Measurements from ENCODE around the gene SFXN2.
A peak's percentile ranks its signal among the peaks of the same experiment; 100 is the strongest.
"Not testable (repeated sequence)": the region's sequence is repeated elsewhere in the genome, so short reads cannot be mapped to it uniquely, and the experiment has no call there.

The SFXN2 gene

GRCh38 chr10:102713539-102713813 lies 960 bp upstream of the SFXN2 start:
- Histone ChIP-seq H3K9me2 (replicated peaks; ENCODE audit: low read depth, low read length) (no peaks in the 10 kb centered on the region), H4K20me1 (ENCODE audit: insufficient read depth, low read length, poor library complexity, severe bottlenecking) (no peaks in the 10 kb centered on the region), H3K9me3 (ENCODE audit: insufficient read depth, low read depth, low read length) (no peaks in the 10 kb centered on the region), H3K4me1 (ENCODE audit: insufficient read depth, low read length, poor library complexity, severe bottlenecking) (peaks cover 51% of the 10 kb centered on the region), H3K9ac (ENCODE audit: low read depth, low read length, poor library complexity, severe bottlenecking) (peak overlapping the region; percentile 72), H3F3A (ENCODE audit: low read depth) (no peaks in the 10 kb centered on the region; the same call in 1 of the 2 replicates), H3K4me3 (ENCODE audit: low read length, poor library complexity, severe bottlenecking) (peak overlapping the region; percentile 87), H3K79me2 (ENCODE audit: insufficient read depth, low read length) (peaks cover 63% of the 10 kb centered on the region), H3K4me2 (ENCODE audit: low read depth, low read length, poor library complexity, severe bottlenecking) (peak overlapping the region; percentile 81), H3K36me3 (ENCODE audit: insufficient read depth, low read length) (no peaks in the 10 kb centered on the region), H3K27me3 (ENCODE audit: insufficient read depth, low read length, poor library complexity, severe bottlenecking) (no peaks in the 10 kb centered on the region), H2AFZ (ENCODE audit: low read length) (peak overlapping the region; percentile 81)
- TF ChIP-seq, protein P1, sequence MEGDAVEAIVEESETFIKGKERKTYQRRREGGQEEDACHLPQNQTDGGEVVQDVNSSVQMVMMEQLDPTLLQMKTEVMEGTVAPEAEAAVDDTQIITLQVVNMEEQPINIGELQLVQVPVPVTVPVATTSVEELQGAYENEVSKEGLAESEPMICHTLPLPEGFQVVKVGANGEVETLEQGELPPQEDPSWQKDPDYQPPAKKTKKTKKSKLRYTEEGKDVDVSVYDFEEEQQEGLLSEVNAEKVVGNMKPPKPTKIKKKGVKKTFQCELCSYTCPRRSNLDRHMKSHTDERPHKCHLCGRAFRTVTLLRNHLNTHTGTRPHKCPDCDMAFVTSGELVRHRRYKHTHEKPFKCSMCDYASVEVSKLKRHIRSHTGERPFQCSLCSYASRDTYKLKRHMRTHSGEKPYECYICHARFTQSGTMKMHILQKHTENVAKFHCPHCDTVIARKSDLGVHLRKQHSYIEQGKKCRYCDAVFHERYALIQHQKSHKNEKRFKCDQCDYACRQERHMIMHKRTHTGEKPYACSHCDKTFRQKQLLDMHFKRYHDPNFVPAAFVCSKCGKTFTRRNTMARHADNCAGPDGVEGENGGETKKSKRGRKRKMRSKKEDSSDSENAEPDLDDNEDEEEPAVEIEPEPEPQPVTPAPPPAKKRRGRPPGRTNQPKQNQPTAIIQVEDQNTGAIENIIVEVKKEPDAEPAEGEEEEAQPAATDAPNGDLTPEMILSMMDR (conservative IDR thresholded peaks at IDR 0.05; ENCODE audit: low read length), result no peak
- no peak for TF ChIP-seq EZH2phosphoT487 (IDR thresholded peaks at IDR 0.05; ENCODE audit: borderline replicate concordance)

DNA sequence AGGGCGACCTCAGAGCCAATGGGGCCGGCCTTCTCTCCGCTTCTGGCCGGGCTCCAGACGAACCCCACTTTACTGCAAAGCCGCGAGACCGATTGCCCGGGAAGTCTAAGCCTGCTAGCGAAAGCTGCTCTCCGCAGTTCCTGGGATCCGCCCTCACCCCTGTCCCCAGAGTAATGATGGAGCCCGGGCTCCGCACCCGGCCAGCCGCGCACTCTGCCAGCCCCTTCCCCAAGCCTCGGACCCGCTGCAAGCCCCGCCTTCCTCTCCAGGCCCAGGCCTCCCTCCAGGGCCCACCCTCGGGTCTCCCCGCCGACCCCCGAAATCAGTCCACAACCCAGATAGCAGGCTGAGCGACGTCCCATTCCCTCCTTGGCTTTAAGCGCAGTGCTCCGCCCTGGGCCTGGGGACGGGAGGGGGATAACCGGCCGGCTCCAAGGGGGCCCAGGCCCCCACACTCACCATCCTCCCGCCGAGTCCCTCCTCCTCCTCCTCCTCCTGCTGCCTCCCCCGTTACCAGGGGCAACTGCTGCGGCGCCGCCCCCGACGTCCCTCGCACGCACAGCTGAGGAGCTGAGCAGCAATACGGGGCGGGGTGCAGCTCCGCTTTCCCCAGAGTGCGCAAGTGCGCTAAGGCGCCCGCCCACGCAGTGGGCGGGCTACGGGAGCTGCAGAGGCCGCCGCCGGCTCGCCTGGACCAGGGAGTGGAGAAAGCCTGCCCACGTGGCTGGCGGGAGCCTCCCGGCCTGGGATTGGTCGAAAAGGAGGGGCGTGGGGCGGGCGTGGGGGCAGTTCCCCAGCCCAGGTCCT lies 419 bp upstream of the SFXN2 start, which contains the start of gene ARL3:
Gene ARL3 (minus strand): TSS at position 584 of the 807 bp plus-strand sequence. CDS start 122 bp downstream, at position 462.
- no peaks in the 10 kb centered on the region for H3K9me3 ChIP-seq (ENCODE audit: insufficient read depth, low read depth, low read length)
- no peaks in the 10 kb centered on the region for H3K36me3 ChIP-seq (ENCODE audit: insufficient read depth, low read length)
- H4K20me1 ChIP-seq (ENCODE audit: insufficient read depth, low read length, poor library complexity, severe bottlenecking), result no peaks in the 10 kb centered on the region
- H3K79me2 ChIP-seq (ENCODE audit: insufficient read depth, low read length), result peaks cover 65% of the 10 kb centered on the region
- H3K4me1 ChIP-seq (ENCODE audit: insufficient read depth, low read length, poor library complexity, severe bottlenecking), result peaks cover 53% of the 10 kb centered on the region
- no peaks in the 10 kb centered on the region for H3K27me3 ChIP-seq (ENCODE audit: insufficient read depth, low read length, poor library complexity, severe bottlenecking)
- H3K9ac ChIP-seq (ENCODE audit: low read depth, low read length, poor library complexity, severe bottlenecking), result peak within 1 kb of the TSS; percentile 77
- peak within 1 kb of the TSS; percentile 84 for H2AFZ ChIP-seq (ENCODE audit: low read length)
- H3K4me3 ChIP-seq (ENCODE audit: low read length, poor library complexity, severe bottlenecking), result peak within 1 kb of the TSS; percentile 87
- H3F3A ChIP-seq (ENCODE audit: low read depth), result no peaks in the 10 kb centered on the region; the same call in 1 of the 2 replicates
- TF ChIP-seq, protein P1 (conservative IDR thresholded peaks at IDR 0.05; ENCODE audit: low read length), result peak; percentile 55
- no peak for TF ChIP-seq EZH2phosphoT487 (IDR thresholded peaks at IDR 0.05; ENCODE audit: borderline replicate concordance)
- peak within 1 kb of the TSS; percentile 89 for H3K4me2 ChIP-seq (ENCODE audit: low read depth, low read length, poor library complexity, severe bottlenecking)
- no peaks in the 10 kb centered on the region for H3K9me2 ChIP-seq (replicated peaks; ENCODE audit: low read depth, low read length)

- no peaks in the 10 kb centered on the region for H4K20me1 ChIP-seq (ENCODE audit: insufficient read depth, low read length, poor library complexity, severe bottlenecking)
- H2AFZ ChIP-seq (ENCODE audit: low read length), result no peak overlapping the region
- H3K79me2 ChIP-seq (ENCODE audit: insufficient read depth, low read length), result peaks cover 76% of the 10 kb centered on the region
- peaks cover 54% of the 10 kb centered on the region for H3K4me1 ChIP-seq (ENCODE audit: insufficient read depth, low read length, poor library complexity, severe bottlenecking)
- no peaks in the 10 kb centered on the region for H3K27me3 ChIP-seq (ENCODE audit: insufficient read depth, low read length, poor library complexity, severe bottlenecking)
- H3K4me3 ChIP-seq (ENCODE audit: low read length, poor library complexity, severe bottlenecking), result peak overlapping the region; percentile 87
- H3K9ac ChIP-seq (ENCODE audit: low read depth, low read length, poor library complexity, severe bottlenecking), result peak overlapping the region; percentile 77
- no peaks in the 10 kb centered on the region for H3F3A ChIP-seq (ENCODE audit: low read depth)
- H3K36me3 ChIP-seq (ENCODE audit: insufficient read depth, low read length), result no peaks in the 10 kb centered on the region
- H3K9me3 ChIP-seq (ENCODE audit: insufficient read depth, low read depth, low read length), result no peaks in the 10 kb centered on the region
- peak overlapping the region; percentile 89 for H3K4me2 ChIP-seq (ENCODE audit: low read depth, low read length, poor library complexity, severe bottlenecking)
- H3K9me2 ChIP-seq (replicated peaks; ENCODE audit: low read depth, low read length), result no peaks in the 10 kb centered on the region
- TF ChIP-seq, protein P1 (conservative IDR thresholded peaks at IDR 0.05; ENCODE audit: low read length), result no peak
Observed at GRCh38 chr10:102715880-102716279, 1.4 kb downstream of the SFXN2 start.

- H3K27me3 ChIP-seq (ENCODE audit: insufficient read depth, low read length, poor library complexity, severe bottlenecking); H3K9me2 ChIP-seq (replicated peaks; ENCODE audit: low read depth, low read length); H3K9ac ChIP-seq (ENCODE audit: low read depth, low read length, poor library complexity, severe bottlenecking); H4K20me1 ChIP-seq (ENCODE audit: insufficient read depth, low read length, poor library complexity, severe bottlenecking); H2AFZ ChIP-seq (ENCODE audit: low read length); H3F3A ChIP-seq (ENCODE audit: low read depth); H3K9me3 ChIP-seq (ENCODE audit: insufficient read depth, low read depth, low read length); H3K4me3 ChIP-seq (ENCODE audit: low read length, poor library complexity, severe bottlenecking); H3K36me3 ChIP-seq (ENCODE audit: insufficient read depth, low read length): not testable (repeated sequence)
- Histone ChIP-seq H3K4me2 (ENCODE audit: low read depth, low read length, poor library complexity, severe bottlenecking) (peak overlapping the region; percentile 40), H3K79me2 (ENCODE audit: insufficient read depth, low read length) (peaks cover 72% of the 10 kb centered on the region), H3K4me1 (ENCODE audit: insufficient read depth, low read length, poor library complexity, severe bottlenecking) (peaks cover 49% of the 10 kb centered on the region)
Observed at GRCh38 chr10:102716900-102717565, 2.6 kb downstream of the SFXN2 start.
